Measurements from ENCODE around the gene MSRB3.

MSRB3 gene

GRCh38 chr12:65329721-65330120 lies 51.2 kb downstream of the MSRB3 start:
- H3K27me3 Mint-ChIP-seq (ENCODE audit: low read depth, poor library complexity): peaks cover 6% of the 10 kb centered on the region
- no peak for TF ChIP-seq CTCF (IDR thresholded peaks at IDR 0.05)
- no peak overlapping the region for H3K4me3 Mint-ChIP-seq
- peaks cover 7% of the 10 kb centered on the region for H3K9me3 Mint-ChIP-seq
- peaks cover 56% of the 10 kb centered on the region for H3K4me1 Mint-ChIP-seq
- H3K36me3 Mint-ChIP-seq (ENCODE audit: low read depth): peaks cover 4% of the 10 kb centered on the region
- no peak for DNase-seq
- H3K27ac Mint-ChIP-seq: no peak overlapping the region

GRCh38 chr12:65330331-65330730 lies 51.8 kb downstream of the MSRB3 start:
- H3K36me3 Mint-ChIP-seq (ENCODE audit: low read depth): peaks cover 4% of the 10 kb centered on the region
- peaks cover 7% of the 10 kb centered on the region for H3K9me3 Mint-ChIP-seq
- peaks cover 6% of the 10 kb centered on the region for H3K27me3 Mint-ChIP-seq (ENCODE audit: low read depth, poor library complexity)
- H3K4me1 Mint-ChIP-seq: peaks cover 55% of the 10 kb centered on the region
- no peak for TF ChIP-seq CTCF (IDR thresholded peaks at IDR 0.05)
- H3K27ac Mint-ChIP-seq: peak overlapping the region; percentile 3
- no peak for DNase-seq
- no peak overlapping the region for H3K4me3 Mint-ChIP-seq

GRCh38 chr12:65331456-65331855 lies 53.0 kb downstream of the MSRB3 start:
- no peak for TF ChIP-seq CTCF (IDR thresholded peaks at IDR 0.05)
- DNase-seq: no peak
- Mint-ChIP-seq H3K9me3 (peaks cover 7% of the 10 kb centered on the region), H3K36me3 (ENCODE audit: low read depth) (peaks cover 9% of the 10 kb centered on the region), H3K4me1 (peaks cover 55% of the 10 kb centered on the region), H3K27ac (no peak overlapping the region), H3K27me3 (ENCODE audit: low read depth, poor library complexity) (peaks cover 6% of the 10 kb centered on the region), H3K4me3 (no peak overlapping the region)

- no peak overlapping the region for H3K4me3 Mint-ChIP-seq
- peaks cover 7% of the 10 kb centered on the region for H3K9me3 Mint-ChIP-seq
- no peak for TF ChIP-seq CTCF (IDR thresholded peaks at IDR 0.05)
- no peak overlapping the region for H3K27ac Mint-ChIP-seq
- H3K27me3 Mint-ChIP-seq (ENCODE audit: low read depth, poor library complexity): peaks cover 4% of the 10 kb centered on the region
- peaks cover 17% of the 10 kb centered on the region for H3K36me3 Mint-ChIP-seq (ENCODE audit: low read depth)
- peaks cover 37% of the 10 kb centered on the region for H3K4me1 Mint-ChIP-seq
- no peak for DNase-seq
Measured at GRCh38 chr12:65333649-65334048, 55.2 kb downstream of the MSRB3 start.

- no peak overlapping the region for H3K4me3 Mint-ChIP-seq
- peaks cover 7% of the 10 kb centered on the region for H3K9me3 Mint-ChIP-seq
- no peak overlapping the region for H3K27ac Mint-ChIP-seq
- peaks cover 17% of the 10 kb centered on the region for H3K36me3 Mint-ChIP-seq (ENCODE audit: low read depth)
- H3K27me3 Mint-ChIP-seq (ENCODE audit: low read depth, poor library complexity): peaks cover 4% of the 10 kb centered on the region
- no peak for TF ChIP-seq CTCF (IDR thresholded peaks at IDR 0.05)
- H3K4me1 Mint-ChIP-seq: peaks cover 32% of the 10 kb centered on the region
- no peak for DNase-seq
Measured at GRCh38 chr12:65334521-65334920, 56.0 kb downstream of the MSRB3 start.

GRCh38 chr12:65335021-65335714 lies 56.7 kb downstream of the MSRB3 start:
- TF ChIP-seq CTCF (IDR thresholded peaks at IDR 0.05): no peak
- DNase-seq: no peak
- Mint-ChIP-seq H3K27me3 (ENCODE audit: low read depth, poor library complexity) (peaks cover 4% of the 10 kb centered on the region), H3K27ac (peak overlapping the region; percentile 37), H3K9me3 (peaks cover 7% of the 10 kb centered on the region), H3K36me3 (ENCODE audit: low read depth) (peaks cover 17% of the 10 kb centered on the region), H3K4me3 (no peak overlapping the region), H3K4me1 (peaks cover 26% of the 10 kb centered on the region)

All from nephron progenitor cell (in vitro differentiated cells).